Uterus (tissue), 4 donors: ENCODE data around the gene SMIM43. TPM values are rescaled to one million over a fixed set of nuclear protein-coding genes. Genes with fewer than 3 reads are reported as not detected.

Source experiments
- DNase-seq, 2 donors: peaks; one replicate each; pipeline ENCODE4 v3.0.0-alpha.2; 2019 to 2020
- H3K27ac ChIP-seq, 2 donors: fragments of 200-600 bp; sonication (generic); 1 replicate in 1 of 2; 2 replicates in 1 of 2; pipeline ENCODE4 v1.5.1; 2016 to 2018
- H3K27me3 ChIP-seq, 2 donors: fragments of 200-600 bp; sonication (generic); one replicate each; pipeline ENCODE4 v1.5.1; 2018 to 2019; ENCODE audit warnings: control low read depth in 1 of 2
- H3K36me3 ChIP-seq, 2 donors: fragments of 200-600 bp; sonication (generic); one replicate each; pipeline ENCODE4 v1.5.1; 2019; ENCODE audit warnings: control low read depth in 1 of 2
- H3K4me1 ChIP-seq, 2 donors: fragments of 200-600 bp; sonication (generic); one replicate each; pipeline ENCODE4 v1.5.1; 2018 to 2019; ENCODE audit warnings: control low read depth in 1 of 2
- H3K4me3 ChIP-seq, 2 donors: fragments of 200-600 bp; sonication (generic); 1 replicate in 1 of 2; 2 replicates in 1 of 2; pipeline ENCODE4 v1.5.1; 2018 to 2019; ENCODE audit warnings: mild to moderate bottlenecking in 1 of 2
- H3K9me3 ChIP-seq, 2 donors: fragments of 200-600 bp; sonication (generic); one replicate each; pipeline ENCODE4 v1.5.1; 2019; ENCODE audit warnings: control low read depth in 1 of 2
- CTCF ChIP-seq, 4 experiments: fragments of 200-600 bp in 2 of 4; fragments of 450-650 bp in 2 of 4; sonication (generic) in 2 of 4; IDR thresholded peaks; one replicate each; pipeline ENCODE4 v1.5.1; 2016 to 2019; ENCODE audit warnings: antibody characterized with exemption in 4 of 4, mild to moderate bottlenecking in 2 of 4, moderate library complexity in 1 of 4
- POLR2A ChIP-seq, 2 donors: fragments of 450-650 bp; IDR thresholded peaks; one replicate each; pipeline ENCODE4 v1.6.1; 2016; ENCODE audit warnings: antibody characterized with exemption in 2 of 2, mild to moderate bottlenecking in 1 of 2, moderate library complexity in 1 of 2
- intact Hi-C: fragments of 100-400 bp; cut with DNase I; formaldehyde crosslinking; loops from one replicate; pipeline ENCODE4 v1.15.1; 2023; ENCODE audit warnings: low total_unique reads
- total RNA-seq, 4 donors: library from RNA; depleted of rRNA in 3 of 4; stranded (reverse); fragments of >200 nt in 3 of 4; gene quantifications; one replicate each; pipeline versions ENCODE4 v1.1.0 to v1.2.4, GENCODE V29; 2014 to 2023
- donor health status: DM: yes; HTN: yes; CAD: no.

Gene SMIM43
- total RNA-seq, 4 donors from 2014 or later = 0.41 TPM; not detected in 3

DNA sequence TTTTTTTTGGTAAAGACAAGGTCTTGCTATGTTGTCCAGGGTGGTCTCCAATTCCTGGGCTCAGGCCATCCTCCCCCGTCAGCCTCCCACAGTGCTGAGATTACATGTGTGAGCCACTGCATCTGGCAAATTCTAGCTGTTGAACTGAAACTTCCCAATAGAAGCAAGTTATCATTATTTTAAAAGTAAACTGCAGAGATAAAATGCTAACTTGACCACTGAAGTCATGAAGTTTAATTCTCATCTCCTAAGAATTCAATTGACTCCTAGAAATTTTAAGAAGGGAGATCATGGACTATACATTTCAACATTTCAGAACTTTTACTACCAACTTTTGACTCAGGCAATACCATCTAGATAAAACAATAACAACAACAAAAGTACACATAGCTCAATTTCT, 24.5 kb upstream of the SMIM43 start:
- Histone ChIP-seq H3K4me3 (no peak overlapping the region), H3K36me3 (no peaks in the 10 kb centered on the region), H3K4me1 (no peaks in the 10 kb centered on the region), H3K27me3 (no peaks in the 10 kb centered on the region), H3K27ac (no peak overlapping the region), H3K9me3 (no peaks in the 10 kb centered on the region)
- intact Hi-C loops = no loop called here
- DNase-seq = no peak
- TF ChIP-seq POLR2A (IDR thresholded peaks at IDR 0.05) (no peak), CTCF (IDR thresholded peaks at IDR 0.05) (no peak)

GRCh38 chr4:121788896-121789295, 23.9 kb upstream of the SMIM43 start:
- Histone ChIP-seq H3K4me3 (no peak overlapping the region), H3K27ac (no peak overlapping the region), H3K36me3 (no peaks in the 10 kb centered on the region), H3K4me1 (no peaks in the 10 kb centered on the region), H3K27me3 (no peaks in the 10 kb centered on the region), H3K9me3 (no peaks in the 10 kb centered on the region)
- intact Hi-C loops = no loop called here
- DNase-seq = no peak
- TF ChIP-seq POLR2A (IDR thresholded peaks at IDR 0.05) (no peak), CTCF (IDR thresholded peaks at IDR 0.05) (no peak)

DNA sequence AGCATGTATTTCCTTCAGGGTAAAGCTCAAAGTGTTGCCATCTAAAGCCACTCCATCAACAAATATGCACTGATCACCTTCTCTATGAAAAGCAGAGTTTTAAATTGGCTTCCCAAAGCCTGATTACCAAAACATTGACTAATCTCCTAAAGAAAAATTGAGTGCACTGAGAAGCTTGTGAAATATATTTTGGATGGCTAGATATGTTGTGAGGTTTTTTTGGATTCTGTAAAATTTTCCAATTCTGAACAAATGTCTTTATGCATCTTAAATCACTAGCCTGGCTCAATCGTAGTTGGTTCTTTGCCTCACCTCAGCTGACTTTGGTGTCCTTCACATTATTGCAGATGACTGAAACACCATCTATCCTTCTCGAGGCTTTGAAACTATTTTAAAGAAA, 21.3 kb upstream of the SMIM43 start:
- no peaks in the 10 kb centered on the region for H3K9me3 ChIP-seq
- no peak for DNase-seq
- no peak overlapping the region for H3K27ac ChIP-seq
- intact Hi-C loops = no loop called here
- no peak overlapping the region for H3K4me3 ChIP-seq
- no peaks in the 10 kb centered on the region for H3K36me3 ChIP-seq
- H3K27me3 ChIP-seq = no peaks in the 10 kb centered on the region
- TF ChIP-seq POLR2A (IDR thresholded peaks at IDR 0.05) = no peak
- no peak for TF ChIP-seq CTCF (IDR thresholded peaks at IDR 0.05)
- H3K4me1 ChIP-seq = no peaks in the 10 kb centered on the region

GRCh38 chr4:121785479-121785878, 20.5 kb upstream of the SMIM43 start:
- H3K27me3 ChIP-seq = no peaks in the 10 kb centered on the region
- H3K4me3 ChIP-seq = no peak overlapping the region
- H3K36me3 ChIP-seq = no peaks in the 10 kb centered on the region
- no peaks in the 10 kb centered on the region for H3K4me1 ChIP-seq
- H3K9me3 ChIP-seq = no peaks in the 10 kb centered on the region
- intact Hi-C loops = no loop called here
- TF ChIP-seq CTCF (IDR thresholded peaks at IDR 0.05) (no peak), POLR2A (IDR thresholded peaks at IDR 0.05) (no peak)
- no peak overlapping the region for H3K27ac ChIP-seq
- no peak for DNase-seq

GRCh38 chr4:121784975-121785374, 20.0 kb upstream of the SMIM43 start:
- intact Hi-C loops = no loop called here
- Histone ChIP-seq H3K9me3 (no peaks in the 10 kb centered on the region), H3K27ac (no peak overlapping the region), H3K4me3 (no peak overlapping the region), H3K4me1 (no peaks in the 10 kb centered on the region), H3K36me3 (no peaks in the 10 kb centered on the region), H3K27me3 (no peaks in the 10 kb centered on the region)
- DNase-seq = no peak
- TF ChIP-seq CTCF (IDR thresholded peaks at IDR 0.05) = no peak
- no peak for TF ChIP-seq POLR2A (IDR thresholded peaks at IDR 0.05)
